Activated T-cell treated with anti-CD3 and anti-CD28 coated beads, Interleukin-2, amount 50 U/mL, for 4 hours (primary cell): ENCODE data around the gene GTF2H4. TPM values are rescaled to one million over a fixed set of nuclear protein-coding genes. Genes with fewer than 3 reads are reported as not detected.

Experiments used
- ATAC-seq, 2 donors: fragments of 200-7000 bp; cut with Tn5 transposase; one replicate each; pipeline ENCODE4 v1.10.0; 2021
- DNase-seq: peaks from one replicate; pipeline ENCODE4 v3.0.0-alpha.2; 2020
- H3K27me3 Mint-ChIP-seq: one replicate; pipeline ENCODE4 v1.8.0; 2021; ENCODE audit warnings: low read depth, mixed read lengths
- H3K36me3 Mint-ChIP-seq: one replicate; pipeline ENCODE4 v1.8.0; 2022; ENCODE audit warnings: mixed read lengths; ENCODE audit not compliant: insufficient read depth
- H3K4me1 Mint-ChIP-seq: one replicate; pipeline ENCODE4 v1.8.0; 2021; ENCODE audit warnings: low read depth, mixed read lengths
- H3K4me3 Mint-ChIP-seq: one replicate; pipeline ENCODE4 v1.8.0; 2021; ENCODE audit warnings: mild to moderate bottlenecking, moderate library complexity, mixed read lengths
- H3K9me3 Mint-ChIP-seq: one replicate; pipeline ENCODE4 v1.8.0; 2021; ENCODE audit warnings: mixed read lengths
- total RNA-seq, 3 donors: library from RNA; stranded (reverse); gene quantifications; one replicate each; pipeline ENCODE4 v1.2.1, GENCODE V29; 2021

GTF2H4 gene
- total RNA-seq, 3 donors from 2014 or later = 69.6 to 74.0 (median 73.8) TPM

DNA sequence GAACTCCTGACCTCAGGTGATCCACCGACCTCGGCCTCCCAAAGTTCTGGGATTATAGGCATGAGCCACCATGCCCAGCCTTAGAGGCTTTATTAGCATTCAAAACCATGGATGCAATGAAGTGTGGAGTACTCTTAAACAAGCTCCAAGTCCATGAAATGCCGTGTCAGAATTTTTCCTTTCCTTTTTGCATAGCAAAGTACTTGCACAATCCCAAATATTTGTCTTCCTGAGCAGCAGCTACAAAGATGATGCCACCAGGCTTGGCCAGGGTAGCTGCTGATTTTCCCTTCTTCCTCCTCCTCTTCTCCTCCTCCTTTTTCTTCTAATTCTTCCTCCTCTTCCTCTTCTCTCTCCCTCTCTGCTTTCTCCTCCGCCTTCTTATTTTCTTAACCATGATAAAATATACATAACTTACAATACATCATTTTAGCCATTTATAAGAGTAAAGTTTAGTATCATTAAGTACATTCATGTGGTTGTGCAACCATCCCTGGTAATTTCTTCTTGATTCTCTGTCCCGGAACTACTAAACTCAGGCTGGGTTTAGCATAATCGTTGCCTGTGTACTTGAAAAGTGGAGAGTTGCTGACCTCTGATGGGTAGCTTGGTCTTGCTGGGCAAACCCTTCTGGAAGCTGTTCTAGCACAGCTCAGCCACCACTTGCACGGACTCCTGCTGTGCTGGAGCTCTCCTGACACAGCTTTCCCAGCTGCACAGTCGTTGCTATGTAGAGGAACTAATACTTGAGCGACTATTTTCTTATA is 53.1 kb downstream of the GTF2H4 start:
- Mint-ChIP-seq H3K36me3 (no peaks in the 10 kb centered on the region), H3K4me3 (no peak overlapping the region), H3K27me3 (peaks cover 29% of the 10 kb centered on the region), H3K9me3 (no peaks in the 10 kb centered on the region), H3K4me1 (peaks cover 12% of the 10 kb centered on the region)
- ATAC-seq (no peak), DNase-seq (no peak)

DNA sequence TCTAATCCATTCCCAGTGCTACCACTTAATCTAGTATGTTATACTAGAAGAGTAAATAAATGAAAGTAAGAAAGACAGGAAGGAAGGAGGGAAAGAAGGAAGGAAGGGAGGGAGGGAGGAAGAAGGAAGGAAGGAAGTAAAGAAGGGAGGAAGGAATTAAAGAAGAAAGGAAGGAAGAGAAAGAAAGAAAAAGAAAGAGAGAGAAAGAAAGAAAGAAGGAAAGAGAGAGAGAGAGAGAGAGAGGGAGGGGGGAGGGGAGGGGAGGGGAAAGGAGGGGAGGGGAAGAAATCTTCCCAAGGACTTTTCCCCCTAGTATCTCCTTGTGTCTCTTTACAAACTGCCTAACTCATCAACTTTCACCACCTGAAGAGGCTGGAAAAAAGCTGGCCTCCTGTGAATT is 54.7 kb downstream of the GTF2H4 start:
- Mint-ChIP-seq H3K9me3 (no peaks in the 10 kb centered on the region), H3K27me3 (peaks cover 31% of the 10 kb centered on the region), H3K4me3 (no peak overlapping the region), H3K36me3 (no peaks in the 10 kb centered on the region), H3K4me1 (peaks cover 10% of the 10 kb centered on the region)
- no peak for DNase-seq
- no peak for ATAC-seq

DNA sequence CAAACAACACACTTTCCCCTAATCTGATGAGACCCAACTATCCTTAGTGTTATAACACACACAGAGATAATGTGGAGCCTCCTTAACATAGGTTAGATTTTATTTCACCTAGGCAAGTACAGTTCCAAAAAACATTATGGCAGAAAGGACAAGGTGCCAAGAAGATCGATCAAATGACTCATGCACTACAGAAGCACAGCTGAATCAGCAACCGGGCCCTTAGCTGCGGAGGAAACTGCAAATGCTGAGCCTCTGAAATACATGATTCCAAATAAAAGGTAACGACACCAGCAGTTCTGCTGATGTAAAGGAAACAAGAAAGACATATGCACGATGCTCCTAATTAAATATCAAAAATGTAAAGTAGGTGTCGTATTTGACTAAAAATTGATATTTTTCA is 55.6 kb downstream of the GTF2H4 start:
- Mint-ChIP-seq H3K36me3 (no peaks in the 10 kb centered on the region), H3K4me1 (peaks cover 10% of the 10 kb centered on the region), H3K4me3 (no peak overlapping the region), H3K27me3 (peaks cover 26% of the 10 kb centered on the region), H3K9me3 (no peaks in the 10 kb centered on the region)
- no peak for ATAC-seq
- no peak for DNase-seq

Other genes with a start within 250 kb of the GTF2H4 start
- 10 to 100 TPM; 54.2 to 57.2 (median 54.8) TPM for gene DHX16, start 235.2 kb upstream of the GTF2H4 start, total RNA-seq
- 100 to 1,000 TPM; 148 to 176 (median 148) TPM for gene PPP1R18, start 221.6 kb upstream of the GTF2H4 start, total RNA-seq
- 10 to 100 TPM in 2 of 3 donors, 1 to 10 TPM in 1; 9.7 to 10.5 (median 10.2) TPM for gene NRM, start 217.2 kb upstream of the GTF2H4 start, total RNA-seq
- 10 to 100 TPM; 65.4 to 69.5 (median 65.8) TPM for gene MDC1, start 190.9 kb upstream of the GTF2H4 start, total RNA-seq
- 1,000 to 10,000 TPM; 1,153 to 1,485 (median 1,301) TPM for gene TUBB, start 187.9 kb upstream of the GTF2H4 start, total RNA-seq
- gene FLOT1, start 165.5 kb upstream of the GTF2H4 start, total RNA-seq = 10 to 100 TPM; 93.0 to 98.1 (median 95.0) TPM
- 100 to 1,000 TPM; 519 to 552 (median 531) TPM for gene IER3, start 163.7 kb upstream of the GTF2H4 start, total RNA-seq
- 10 to 100 TPM; 13.9 to 23.1 (median 14.2) TPM for gene DDR1, start 23.7 kb upstream of the GTF2H4 start, total RNA-seq
- gene VARS2, start 6.0 kb downstream of the GTF2H4 start, total RNA-seq = 10 to 100 TPM; 73.6 to 95.1 (median 79.3) TPM
- under 1 TPM in 1 of 3 donors, not detected in 2; 0.28 TPM for gene SFTA2, start 24.0 kb downstream of the GTF2H4 start, total RNA-seq
- gene MUCL3, start 32.8 kb downstream of the GTF2H4 start, total RNA-seq = under 1 TPM in 1 of 3 donors, not detected in 2; 0.03 TPM
- not detected for gene MUC21, start 75.5 kb downstream of the GTF2H4 start, total RNA-seq
- not detected for gene MUC22, start 102.3 kb downstream of the GTF2H4 start, total RNA-seq
- not detected for gene C6orf15, start 204.4 kb downstream of the GTF2H4 start, total RNA-seq
- not detected for gene PSORS1C1, start 206.6 kb downstream of the GTF2H4 start, total RNA-seq
- not detected for gene CDSN, start 212.2 kb downstream of the GTF2H4 start, total RNA-seq
- gene PSORS1C2, start 230.9 kb downstream of the GTF2H4 start, total RNA-seq = not detected
- gene CCHCR1, start 249.6 kb downstream of the GTF2H4 start, total RNA-seq = 10 to 100 TPM; 22.1 to 23.4 (median 23.1) TPM